H9 (cell line): Measurements from ENCODE around the gene ERICH6. TPM values are rescaled to one million over a fixed set of nuclear protein-coding genes. Genes with fewer than 3 reads are reported as not detected.
A peak's percentile ranks its signal among the peaks of the same experiment; 100 is the strongest.

Source experiments
- DNase-seq: peaks from one replicate; pipeline ENCODE4 v3.0.0-alpha.2; 2017
- H2AFZ ChIP-seq: one replicate; pipeline ENCODE4 v1.6.1; 2013; ENCODE audit warnings: mild to moderate bottlenecking, low read length, control low read depth, moderate library complexity
- H2AK5ac ChIP-seq: 2 replicates; pipeline ENCODE4 v1.6.1; 2013; ENCODE audit warnings: low read length, control low read depth, mixed read lengths; ENCODE audit not compliant: insufficient read length
- H2BK120ac ChIP-seq: one replicate; pipeline ENCODE4 v1.6.1; 2013; ENCODE audit warnings: low read depth, mild to moderate bottlenecking, low read length, control low read depth, inconsistent platforms; ENCODE audit not compliant: poor library complexity, severe bottlenecking
- H2BK12ac ChIP-seq: 2 replicates; pipeline ENCODE4 v1.6.1; 2013; ENCODE audit warnings: low read length, control low read depth, mixed read lengths, low read depth; ENCODE audit not compliant: insufficient read length
- H2BK15ac ChIP-seq: 2 replicates; pipeline ENCODE4 v1.6.1; 2013; ENCODE audit warnings: low read depth, low read length, control low read depth
- H2BK20ac ChIP-seq: one replicate; pipeline ENCODE4 v1.6.1; 2013; ENCODE audit warnings: low read depth, mild to moderate bottlenecking, low read length, control low read depth, inconsistent platforms; ENCODE audit not compliant: poor library complexity, severe bottlenecking
- H2BK5ac ChIP-seq: 2 replicates; pipeline ENCODE4 v1.6.1; 2013; ENCODE audit warnings: low read length, control low read depth, mixed read lengths; ENCODE audit not compliant: insufficient read length
- H3K14ac ChIP-seq: 2 replicates; pipeline ENCODE4 v1.6.1; 2013; ENCODE audit warnings: low read length, control low read depth; ENCODE audit not compliant: insufficient read depth
- H3K18ac ChIP-seq: 2 replicates; pipeline ENCODE4 v1.6.1; 2013; ENCODE audit warnings: low read depth, mild to moderate bottlenecking, mixed read lengths, low read length, control low read depth; ENCODE audit not compliant: insufficient read length
- H3K23ac ChIP-seq: 2 replicates; pipeline ENCODE4 v1.6.1; 2013; ENCODE audit warnings: low read length, control low read depth, mixed read lengths, low read depth; ENCODE audit not compliant: insufficient read length
- H3K23me2 ChIP-seq: 2 replicates; pipeline ENCODE4 v1.6.1; 2013; ENCODE audit warnings: low read depth, mild to moderate bottlenecking, mixed read lengths, low read length, control low read depth; ENCODE audit not compliant: insufficient read length, poor library complexity, severe bottlenecking
- H3K27ac ChIP-seq: 2 replicates; pipeline ENCODE4 v1.5.1; 2013; ENCODE audit warnings: low read length, control low read depth, mixed read lengths, low read depth; ENCODE audit not compliant: insufficient read length
- H3K27me3 ChIP-seq: 2 replicates; pipeline ENCODE4 v1.6.1; 2013; ENCODE audit warnings: low read length, control low read depth, inconsistent platforms; ENCODE audit not compliant: insufficient read depth
- H3K4ac ChIP-seq: 2 replicates; pipeline ENCODE4 v1.6.1; 2013; ENCODE audit warnings: low read depth, mild to moderate bottlenecking, control low read depth, inconsistent platforms, low read length, moderate library complexity
- H3K4me1 ChIP-seq: 2 replicates; pipeline ENCODE4 v1.6.1; 2013; ENCODE audit warnings: low read length, control low read depth, inconsistent platforms; ENCODE audit not compliant: insufficient read depth
- H3K4me2 ChIP-seq: 2 replicates; pipeline ENCODE4 v1.6.1; 2013; ENCODE audit warnings: low read length, control low read depth, mixed read lengths; ENCODE audit not compliant: insufficient read length, insufficient read depth
- H3K56ac ChIP-seq: 2 replicates; pipeline ENCODE4 v1.6.1; 2013; ENCODE audit warnings: low read depth, mild to moderate bottlenecking, mixed read lengths, low read length, control low read depth; ENCODE audit not compliant: insufficient read length
- H3K79me1 ChIP-seq: 2 replicates; pipeline ENCODE4 v1.6.1; 2013; ENCODE audit warnings: low read depth, mild to moderate bottlenecking, moderate library complexity, low read length, control low read depth, inconsistent platforms; ENCODE audit not compliant: insufficient read depth, poor library complexity, severe bottlenecking
- H3K79me2 ChIP-seq: 2 replicates; pipeline ENCODE4 v1.6.1; 2013; ENCODE audit warnings: low read length, control low read depth, inconsistent platforms; ENCODE audit not compliant: insufficient read depth
- H3K9ac ChIP-seq: 2 replicates; pipeline ENCODE4 v1.6.1; 2013; ENCODE audit warnings: low read length, control low read depth, mixed read lengths; ENCODE audit not compliant: insufficient read length; ENCODE audit errors: extremely low read depth
- H3K9me3 ChIP-seq: one replicate; pipeline ENCODE4 v1.6.1; 2013; ENCODE audit warnings: low read depth, low read length, inconsistent platforms; ENCODE audit not compliant: control insufficient read depth
- H3T11ph ChIP-seq: one replicate; pipeline ENCODE4 v1.6.1; 2013; ENCODE audit warnings: mild to moderate bottlenecking, low read length, control low read depth, inconsistent platforms
- H4K20me1 ChIP-seq: one replicate; pipeline ENCODE4 v1.6.1; 2013; ENCODE audit not compliant: control insufficient read depth, insufficient read length, insufficient read depth
- H4K5ac ChIP-seq: 2 replicates; pipeline ENCODE4 v1.6.1; 2013; ENCODE audit warnings: low read depth, mild to moderate bottlenecking, mixed read lengths, low read length, control low read depth; ENCODE audit not compliant: insufficient read length
- H4K8ac ChIP-seq: replicated peaks from 2 replicates; pipeline ENCODE4 v1.6.1; 2013; ENCODE audit warnings: low read length, control low read depth, mixed read lengths, low read depth; ENCODE audit not compliant: insufficient read length
- H4K91ac ChIP-seq: 2 replicates; pipeline ENCODE4 v1.6.1; 2013; ENCODE audit warnings: low read depth, mild to moderate bottlenecking, moderate library complexity, mixed read lengths, low read length, control low read depth; ENCODE audit not compliant: insufficient read length
- H3K27ac Mint-ChIP-seq, 3 experiments: 2 replicates in 2 of 3; 3 replicates in 1 of 3; pipeline ENCODE4 v1.8.0; 2020 to 2021; ENCODE audit warnings: mixed read lengths in 3 of 3, mild to moderate bottlenecking in 1 of 3, moderate library complexity in 1 of 3
- H3K27me3 Mint-ChIP-seq: 2 replicates; pipeline ENCODE4 v1.8.0; 2021; ENCODE audit warnings: low read depth, mild to moderate bottlenecking, moderate library complexity, mixed read lengths
- H3K36me3 Mint-ChIP-seq, 3 experiments: 2 replicates in 2 of 3; 3 replicates in 1 of 3; pipeline ENCODE4 v1.8.0; 2020 to 2021; ENCODE audit warnings: low read depth in 3 of 3, mixed read lengths in 3 of 3; ENCODE audit not compliant: insufficient read depth in 1 of 3
- H3K4me1 Mint-ChIP-seq, 2 experiments: 2 replicates each; pipeline ENCODE4 v1.8.0; 2020; ENCODE audit warnings: mixed read lengths in 2 of 2
- H3K4me3 Mint-ChIP-seq, 2 experiments: 2 replicates in 1 of 2; 3 replicates in 1 of 2; pipeline ENCODE4 v1.8.0; 2020 to 2021; ENCODE audit warnings: mild to moderate bottlenecking in 2 of 2, mixed read lengths in 2 of 2, moderate library complexity in 1 of 2
- H3K9me3 Mint-ChIP-seq, 2 experiments: 2 replicates in 1 of 2; 3 replicates in 1 of 2; pipeline ENCODE4 v1.8.0; 2020; ENCODE audit warnings: mild to moderate bottlenecking in 2 of 2, mixed read lengths in 2 of 2, moderate library complexity in 1 of 2
- WGBS: extraction: QIAGEN DNeasy Blood & Tissue Kit; methylation state at CpG from one replicate; pipeline ENCODE4 v1.1.7; 2013; ENCODE audit warnings: missing lambda C conversion rate, low lambda C conversion rate, mixed read lengths; ENCODE audit not compliant: insufficient read length; ENCODE audit errors: extremely low coverage; 5-methylcytosine and 5-hydroxymethylcytosine counted together
- total RNA-seq: library from RNA; stranded (reverse); gene quantifications from 2 replicates; pipeline ENCODE4 v1.2.1, GENCODE V29; 2021
- TF ChIP-seq, protein P1 (sequence below): fragments of 200-600 bp; sonication (generic); conservative IDR thresholded peaks from 3 replicates; pipeline ENCODE4 v1.8.0; 2021; ENCODE audit warnings: antibody characterized with exemption, mild to moderate bottlenecking

The ERICH6 gene
- total RNA-seq, 1 experiment from 2014 or later, result not detected

GRCh38 chr3:150736316-150736719 lies 32.6 kb upstream of the ERICH6 start:
- Histone ChIP-seq H2BK12ac (no peak overlapping the region), H3K56ac (no peak overlapping the region), H4K20me1 (no peaks in the 10 kb centered on the region), H2AFZ (no peak overlapping the region), H3K79me2 (no peaks in the 10 kb centered on the region), H3K23me2 (no peaks in the 10 kb centered on the region), H3K23ac (no peak overlapping the region), H3K27me3 (no peaks in the 10 kb centered on the region), H3T11ph (no peak overlapping the region), H3K4me1 (0 out of 2 replicates have a peak, but pooled peaks cover 4% of the 10 kb centered on the region), H3K4me2 (no peak overlapping the region), H2AK5ac (no peak overlapping the region), H2BK5ac (no peak overlapping the region), H2BK15ac (no peak overlapping the region), H3K4ac (no peak overlapping the region), H3K9ac (no peak overlapping the region), H2BK20ac (no peak overlapping the region), H4K5ac (no peak overlapping the region), H4K8ac (no peak overlapping the region), H3K27ac (no peak overlapping the region), H2BK120ac (no peak overlapping the region), H3K9me3 (no peaks in the 10 kb centered on the region), H3K79me1 (no peaks in the 10 kb centered on the region), H3K18ac (no peak overlapping the region), H4K91ac (no peak overlapping the region), H3K14ac (no peak overlapping the region)
- Mint-ChIP-seq H3K36me3 (no peaks in the 10 kb centered on the region), H3K27me3 (no peaks in the 10 kb centered on the region), H3K9me3 (no peaks in the 10 kb centered on the region), H3K4me1 (peaks cover 41 to 57% of the 10 kb centered on the region in 2 experiments), H3K27ac (peak overlapping the region; percentile 16 to 86 (median 58); a peak in 3 of 7 replicates), H3K4me3 (no peak overlapping the region)
- DNase-seq, result peak; percentile 65
- TF ChIP-seq, protein P1, sequence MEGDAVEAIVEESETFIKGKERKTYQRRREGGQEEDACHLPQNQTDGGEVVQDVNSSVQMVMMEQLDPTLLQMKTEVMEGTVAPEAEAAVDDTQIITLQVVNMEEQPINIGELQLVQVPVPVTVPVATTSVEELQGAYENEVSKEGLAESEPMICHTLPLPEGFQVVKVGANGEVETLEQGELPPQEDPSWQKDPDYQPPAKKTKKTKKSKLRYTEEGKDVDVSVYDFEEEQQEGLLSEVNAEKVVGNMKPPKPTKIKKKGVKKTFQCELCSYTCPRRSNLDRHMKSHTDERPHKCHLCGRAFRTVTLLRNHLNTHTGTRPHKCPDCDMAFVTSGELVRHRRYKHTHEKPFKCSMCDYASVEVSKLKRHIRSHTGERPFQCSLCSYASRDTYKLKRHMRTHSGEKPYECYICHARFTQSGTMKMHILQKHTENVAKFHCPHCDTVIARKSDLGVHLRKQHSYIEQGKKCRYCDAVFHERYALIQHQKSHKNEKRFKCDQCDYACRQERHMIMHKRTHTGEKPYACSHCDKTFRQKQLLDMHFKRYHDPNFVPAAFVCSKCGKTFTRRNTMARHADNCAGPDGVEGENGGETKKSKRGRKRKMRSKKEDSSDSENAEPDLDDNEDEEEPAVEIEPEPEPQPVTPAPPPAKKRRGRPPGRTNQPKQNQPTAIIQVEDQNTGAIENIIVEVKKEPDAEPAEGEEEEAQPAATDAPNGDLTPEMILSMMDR, result no peak
- no CpG with 5 or more reads among the region's 2 CpGs for WGBS
